Right lobe of liver (tissue), 6 donors: Measurements from ENCODE around the gene SYNE1. TPM values are rescaled to one million over a fixed set of nuclear protein-coding genes. Genes with fewer than 3 reads are reported as not detected.

ENCODE experiments used
- ATAC-seq, 4 donors: fragments of 200-7000 bp; cut with Tn5 transposase; one replicate each; pipeline ENCODE4 v1.9.1; 2020; ENCODE audit warnings: mild to moderate bottlenecking in 4 of 4, moderate library complexity in 4 of 4
- DNase-seq, 3 donors: peaks; one replicate each; pipeline ENCODE4 v3.0.0-alpha.2; 2020
- H3K27ac ChIP-seq, 3 donors: fragments of 200-600 bp; one replicate each; pipeline ENCODE4 v1.8.0; 2022
- H3K27me3 ChIP-seq, 2 donors: fragments of 200-600 bp; one replicate each; pipeline ENCODE4 v1.8.0; 2022
- H3K36me3 ChIP-seq, 4 donors: fragments of 200-600 bp; sonication (generic) in 1 of 4; one replicate each; pipeline versions ENCODE4 v1.5.1 to v1.8.0; 2017 to 2022; ENCODE audit warnings: control low read depth in 1 of 4
- H3K4me1 ChIP-seq, 4 donors: fragments of 200-600 bp; sonication (generic) in 1 of 4; one replicate each; pipeline versions ENCODE4 v1.5.1 to v1.8.0; 2017 to 2022; ENCODE audit warnings: control low read depth in 1 of 4
- H3K4me3 ChIP-seq, 3 donors: fragments of 200-600 bp; one replicate each; pipeline ENCODE4 v1.8.0; 2022
- H3K9me3 ChIP-seq, 4 donors: fragments of 200-600 bp; sonication (generic) in 1 of 4; one replicate each; pipeline versions ENCODE4 v1.5.1 to v1.8.0; 2017 to 2022; ENCODE audit warnings: control low read depth in 1 of 4
- POLR2A ChIP-seq: fragments of 450-650 bp; IDR thresholded peaks from one replicate; pipeline ENCODE4 v1.6.1; 2017; ENCODE audit warnings: antibody characterized with exemption, mild to moderate bottlenecking
- WGBS: methylation state at CpG from one replicate; pipeline ENCODE4 v1.1.6; 2018; ENCODE audit warnings: low coverage, low lambda C conversion rate; ENCODE audit not compliant: insufficient coverage; ENCODE audit errors: missing lambda C conversion rate; 5-methylcytosine and 5-hydroxymethylcytosine counted together
- intact Hi-C, 2 donors: fragments of 100-400 bp; cut with DNase I; formaldehyde crosslinking; loops; one replicate each; pipeline versions ENCODE4 v1.11.2 to v1.14.1; 2022
- total RNA-seq, 6 experiments: library from RNA; depleted of rRNA in 2 of 6; stranded (reverse); fragments of >200 nt in 2 of 6; fragmentation: NEBNext Ultra II Directional in 3 of 6; extraction: Animal tissue kit (Norgen Biotek cat#: 25700) in 3 of 6; gene quantifications; one replicate each; pipeline versions ENCODE4 v1.1.0 to v1.2.4, GENCODE V29; 2016 to 2023
- TF ChIP-seq, protein P1 (sequence below), 4 donors: fragments of 200-600 bp in 3 of 4; fragments of 450-650 bp in 1 of 4; IDR thresholded peaks; one replicate each; pipeline versions ENCODE4 v1.5.1 to v1.8.0; 2016 to 2022; ENCODE audit warnings: antibody characterized with exemption in 4 of 4, mild to moderate bottlenecking in 2 of 4
- donor health status: DM: no; HTN: yes; CAD: no.
- donor health status: DM: no; HTN: no; CAD: no.
- donor health status: DM: no; HTN: no; CAD: no.
- donor health status: DM: no; HTN: yes; CAD: no.
- donor health status: DM: no; HTN: yes; CAD: no.

The SYNE1 gene
- total RNA-seq, 6 experiments from 2014 or later: 22.8 to 43.2 (median 25.0) TPM

DNA sequence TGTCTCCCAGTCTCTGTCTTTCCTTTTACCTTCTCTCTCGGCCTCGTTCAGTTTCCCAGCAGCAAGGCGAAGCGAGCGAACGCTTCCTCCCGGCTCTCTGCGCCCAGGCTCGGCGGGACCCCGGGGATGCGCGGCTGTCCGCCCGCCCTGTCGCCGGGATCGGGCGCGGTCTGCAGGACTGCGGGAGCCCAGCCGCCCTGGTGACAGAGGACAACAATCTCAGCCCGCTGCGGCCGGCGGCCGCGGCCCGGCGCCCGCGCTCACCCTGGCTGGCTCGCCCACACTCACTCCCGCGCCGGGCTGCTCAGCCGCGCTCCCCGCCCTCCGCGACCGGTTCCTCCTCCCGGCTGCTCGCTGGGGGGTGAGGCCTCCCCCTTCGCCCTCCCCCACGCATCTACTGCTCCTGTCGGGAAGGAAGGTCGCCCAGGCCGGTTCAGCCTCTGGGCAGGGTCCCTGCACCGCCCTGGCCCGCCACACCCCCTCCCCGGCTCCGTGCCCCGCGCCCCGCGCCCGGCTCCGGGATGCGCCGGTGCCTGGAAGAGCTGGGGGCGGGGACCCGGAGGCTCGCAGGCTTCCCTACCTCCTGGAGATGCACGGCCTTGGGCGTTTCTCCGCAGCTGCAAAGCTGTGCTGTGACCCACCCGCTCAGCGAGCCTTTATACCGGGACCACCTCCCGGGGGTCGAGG is 410 bp downstream of the SYNE1 start:
- WGBS: under 1% methylated on average over 21 of the region's 72 CpGs
- H3K4me3 ChIP-seq: peak overlapping the region; percentile 43 to 48 (median 43)
- peak; percentile 67 to 86 (median 78) for ATAC-seq
- no peaks in the 10 kb centered on the region for H3K36me3 ChIP-seq
- DNase-seq: peak; percentile 38 to 67 (median 48)
- peaks cover 0 to 8% of the 10 kb centered on the region in 2 donors for H3K27me3 ChIP-seq
- peaks cover 0 to 12% (median 0%) of the 10 kb centered on the region in 4 donors for H3K4me1 ChIP-seq
- H3K9me3 ChIP-seq: no peaks in the 10 kb centered on the region
- intact Hi-C loops: no loop called here
- TF ChIP-seq, protein P1, sequence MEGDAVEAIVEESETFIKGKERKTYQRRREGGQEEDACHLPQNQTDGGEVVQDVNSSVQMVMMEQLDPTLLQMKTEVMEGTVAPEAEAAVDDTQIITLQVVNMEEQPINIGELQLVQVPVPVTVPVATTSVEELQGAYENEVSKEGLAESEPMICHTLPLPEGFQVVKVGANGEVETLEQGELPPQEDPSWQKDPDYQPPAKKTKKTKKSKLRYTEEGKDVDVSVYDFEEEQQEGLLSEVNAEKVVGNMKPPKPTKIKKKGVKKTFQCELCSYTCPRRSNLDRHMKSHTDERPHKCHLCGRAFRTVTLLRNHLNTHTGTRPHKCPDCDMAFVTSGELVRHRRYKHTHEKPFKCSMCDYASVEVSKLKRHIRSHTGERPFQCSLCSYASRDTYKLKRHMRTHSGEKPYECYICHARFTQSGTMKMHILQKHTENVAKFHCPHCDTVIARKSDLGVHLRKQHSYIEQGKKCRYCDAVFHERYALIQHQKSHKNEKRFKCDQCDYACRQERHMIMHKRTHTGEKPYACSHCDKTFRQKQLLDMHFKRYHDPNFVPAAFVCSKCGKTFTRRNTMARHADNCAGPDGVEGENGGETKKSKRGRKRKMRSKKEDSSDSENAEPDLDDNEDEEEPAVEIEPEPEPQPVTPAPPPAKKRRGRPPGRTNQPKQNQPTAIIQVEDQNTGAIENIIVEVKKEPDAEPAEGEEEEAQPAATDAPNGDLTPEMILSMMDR (IDR thresholded peaks at IDR 0.05): no peak
- TF ChIP-seq POLR2A: no peak
- H3K27ac ChIP-seq: peak overlapping the region in 2 of 3 donors; percentile 33 to 44

DNA sequence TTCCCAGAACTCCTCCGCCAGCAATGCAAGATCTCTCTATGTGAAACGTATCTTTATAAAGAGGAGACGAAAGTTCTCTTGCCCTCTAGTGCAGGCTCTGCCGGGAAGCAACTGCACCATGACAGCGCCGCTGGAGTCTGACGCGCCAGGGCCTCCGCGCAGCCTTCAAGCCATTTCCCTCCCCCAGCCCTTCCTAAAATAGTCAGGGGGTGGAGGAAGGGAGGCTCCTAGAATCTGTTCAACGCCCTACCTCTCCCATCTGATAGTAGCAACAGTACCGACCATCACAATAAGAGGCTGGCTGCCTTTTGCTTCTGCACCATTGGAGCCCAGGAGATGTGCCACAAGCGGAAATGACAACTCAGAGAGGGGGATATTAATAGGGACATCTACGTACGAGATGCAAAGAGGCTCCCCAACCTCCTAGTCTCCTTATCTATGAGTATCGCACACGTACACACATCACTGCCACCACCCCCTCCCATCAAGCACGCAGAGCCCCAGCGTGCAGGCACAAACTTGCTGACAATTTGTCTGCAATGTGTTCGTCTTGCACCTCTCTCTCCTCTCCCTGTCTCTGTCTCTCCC is 1.0 kb downstream of the SYNE1 start:
- peak; percentile 49 to 58 (median 54) for ATAC-seq
- TF ChIP-seq, protein P1 (IDR thresholded peaks at IDR 0.05): no peak
- no peak for TF ChIP-seq POLR2A
- Histone ChIP-seq H3K27ac (peak overlapping the region in 2 of 3 donors; percentile 33 to 44), H3K9me3 (no peaks in the 10 kb centered on the region), H3K4me1 (peaks cover 0 to 12% (median 0%) of the 10 kb centered on the region in 4 donors), H3K27me3 (peaks cover 0 to 8% of the 10 kb centered on the region in 2 donors), H3K4me3 (peak overlapping the region; percentile 43 to 48 (median 43)), H3K36me3 (no peaks in the 10 kb centered on the region)
- WGBS: 10% methylated on average over 14 of the region's 20 CpGs
- peak in 2 of 3 donors; percentile 20 to 44 for DNase-seq
- intact Hi-C loops: no loop called here

DNA sequence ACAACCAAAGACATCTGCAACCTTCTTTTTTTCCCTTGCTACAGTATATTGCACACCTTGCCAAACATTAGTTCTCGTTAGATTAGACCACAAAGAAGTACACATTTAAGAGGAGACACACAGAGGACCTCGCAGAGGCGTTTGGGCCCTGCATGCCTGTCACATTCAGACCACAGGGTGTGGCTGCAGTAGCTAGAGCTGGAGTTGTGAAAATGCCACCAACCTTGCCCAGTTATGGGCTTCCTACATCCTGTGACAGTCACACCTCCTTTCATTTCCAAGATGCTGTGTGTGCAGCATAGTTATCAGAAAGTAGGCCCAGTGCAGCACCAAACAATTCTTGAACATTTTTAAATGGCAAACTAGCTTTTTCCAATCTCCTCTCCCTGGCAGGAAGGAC is 2.4 kb downstream of the SYNE1 start:
- peaks cover 0 to 8% of the 10 kb centered on the region in 2 donors for H3K27me3 ChIP-seq
- 43% methylated on average over 3 of the region's 3 CpGs for WGBS
- TF ChIP-seq POLR2A: no peak
- TF ChIP-seq, protein P1 (IDR thresholded peaks at IDR 0.05): no peak
- ATAC-seq: peak in 1 of 4 donors; percentile 34
- no peak overlapping the region for H3K4me3 ChIP-seq
- peaks cover 0 to 12% (median 0%) of the 10 kb centered on the region in 4 donors for H3K4me1 ChIP-seq
- DNase-seq: peak in 1 of 3 donors; percentile 19
- no peak overlapping the region for H3K27ac ChIP-seq
- no peaks in the 10 kb centered on the region for H3K9me3 ChIP-seq
- no peaks in the 10 kb centered on the region for H3K36me3 ChIP-seq
- intact Hi-C loops: no loop called here

DNA sequence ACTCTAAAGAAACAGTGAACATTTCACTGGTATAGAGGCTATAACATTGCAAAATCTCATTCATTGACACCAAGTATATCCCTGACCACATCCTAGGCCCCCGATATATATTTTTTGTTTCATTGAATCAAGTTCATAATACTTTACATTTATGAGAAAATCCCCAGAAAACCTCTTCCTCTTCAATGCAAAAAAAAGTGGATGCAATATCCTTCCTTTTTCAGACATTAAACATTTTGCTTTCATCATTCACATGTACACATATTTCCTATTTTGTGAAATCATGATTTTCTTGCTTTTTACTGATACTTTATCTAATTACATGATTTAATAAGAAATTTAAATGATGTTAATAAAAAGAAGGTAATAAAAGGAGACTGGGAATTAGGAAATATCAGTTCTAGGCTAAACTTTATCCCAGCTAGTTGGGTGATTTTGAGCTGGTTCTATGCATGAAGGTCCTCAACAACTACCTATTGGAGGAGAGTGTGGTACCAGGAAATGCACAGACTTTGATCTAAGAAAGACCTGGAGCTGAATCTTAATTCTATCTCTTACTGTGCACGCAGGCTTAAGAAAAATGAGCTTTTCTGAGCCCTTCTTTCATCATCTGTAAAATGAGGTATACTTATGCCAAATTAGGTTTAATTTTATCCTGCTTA is 4.9 kb downstream of the SYNE1 start:
- ATAC-seq (no peak), DNase-seq (no peak)
- intact Hi-C loops: no loop called here
- H3K27me3 ChIP-seq: peaks cover 0 to 8% of the 10 kb centered on the region in 2 donors
- H3K9me3 ChIP-seq: no peaks in the 10 kb centered on the region
- peaks cover 0 to 11% (median 0%) of the 10 kb centered on the region in 4 donors for H3K4me1 ChIP-seq
- H3K4me3 ChIP-seq: no peak overlapping the region
- no peaks in the 10 kb centered on the region for H3K36me3 ChIP-seq
- no peak overlapping the region for H3K27ac ChIP-seq
- 57% methylated on average over 2 of the region's 2 CpGs for WGBS
- no peak for TF ChIP-seq POLR2A
- TF ChIP-seq, protein P1 (IDR thresholded peaks at IDR 0.05): no peak
